Measurements from ENCODE around the gene ABI2.
A peak's percentile ranks its signal among the peaks of the same experiment; 100 is the strongest.
"Not testable (repeated sequence)": the region's sequence is repeated elsewhere in the genome, so short reads cannot be mapped to it uniquely, and the experiment has no call there.

Gene ABI2

DNA sequence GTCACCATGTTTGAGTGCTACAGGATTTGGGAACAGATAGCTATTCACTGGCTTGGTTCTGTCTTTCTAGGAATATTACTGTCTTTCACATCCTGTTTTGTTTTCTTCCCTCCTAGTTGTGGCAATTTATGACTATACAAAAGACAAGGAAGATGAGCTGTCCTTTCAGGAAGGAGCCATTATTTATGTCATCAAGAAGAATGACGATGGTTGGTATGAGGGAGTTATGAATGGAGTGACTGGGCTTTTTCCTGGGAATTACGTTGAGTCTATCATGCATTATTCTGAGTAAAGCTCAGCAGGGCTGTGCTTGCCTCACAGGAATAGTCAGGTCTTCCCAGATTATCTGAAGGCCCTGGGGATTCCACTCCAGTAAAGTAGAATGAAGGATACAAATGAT lies 98.9 kb downstream of the ABI2 start:
- DNase-seq: no peak

DNA sequence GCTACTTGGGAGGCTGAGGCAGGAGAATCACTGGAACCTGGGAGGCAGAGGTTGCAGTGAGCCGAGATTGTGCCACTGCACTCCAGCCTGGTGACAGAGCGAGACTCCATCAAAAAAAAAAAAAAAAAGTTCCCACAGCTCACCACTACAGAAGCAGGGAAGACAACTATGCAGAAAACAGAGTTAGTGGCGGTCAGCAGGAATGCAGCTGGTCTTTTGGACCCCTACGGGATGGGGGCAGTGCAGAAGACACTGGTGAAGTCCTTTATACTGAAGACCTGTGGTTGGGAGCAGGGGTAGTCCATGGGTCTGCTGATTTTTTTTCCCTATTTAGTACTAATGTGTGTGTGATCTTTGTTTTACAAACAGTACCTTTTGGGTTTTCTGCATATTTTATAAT lies 101.4 kb downstream of the ABI2 start:
- DNase-seq: not testable (repeated sequence)

DNA sequence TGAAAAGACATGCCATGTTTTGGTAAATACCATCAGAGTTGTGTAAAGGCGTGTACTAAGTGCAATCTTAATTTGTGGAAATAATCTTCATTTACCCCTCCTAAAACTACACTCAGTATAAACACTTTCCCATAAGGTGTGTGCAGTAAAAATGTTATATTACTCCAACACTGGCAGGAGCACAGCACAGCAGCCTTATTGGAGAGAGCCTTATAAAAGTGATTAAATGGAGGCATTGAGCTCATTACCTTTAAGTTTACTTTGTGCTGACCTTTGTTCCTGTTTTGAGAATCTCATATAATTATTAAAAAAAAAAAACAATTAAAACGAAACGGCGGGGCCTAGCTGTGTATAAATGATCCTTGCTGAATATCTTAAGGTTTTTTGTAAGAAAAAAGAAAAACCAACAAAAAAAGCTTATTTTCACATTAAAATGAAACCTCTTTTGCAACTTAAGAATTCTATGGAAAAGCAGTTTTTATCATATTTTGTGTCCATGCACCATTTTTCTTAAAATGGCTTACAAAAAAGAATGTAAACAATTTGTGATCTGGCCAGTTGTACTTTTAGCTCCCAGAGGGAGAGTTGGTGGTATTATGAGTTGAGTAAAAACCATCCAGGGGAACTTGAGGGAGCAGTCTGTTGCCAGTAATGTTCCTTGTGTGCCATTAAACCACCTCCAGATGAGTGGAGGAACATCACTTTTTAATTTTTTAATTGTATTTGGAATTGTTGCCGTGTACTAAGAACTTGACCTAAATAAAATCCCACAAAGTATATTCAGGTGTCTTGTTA lies 103.4 kb downstream of the ABI2 start:
- DNase-seq: no peak

- no peak for DNase-seq
These were observed 104.6 kb downstream of the ABI2 start for GRCh38 chr2:203432811-203433210.

DNA sequence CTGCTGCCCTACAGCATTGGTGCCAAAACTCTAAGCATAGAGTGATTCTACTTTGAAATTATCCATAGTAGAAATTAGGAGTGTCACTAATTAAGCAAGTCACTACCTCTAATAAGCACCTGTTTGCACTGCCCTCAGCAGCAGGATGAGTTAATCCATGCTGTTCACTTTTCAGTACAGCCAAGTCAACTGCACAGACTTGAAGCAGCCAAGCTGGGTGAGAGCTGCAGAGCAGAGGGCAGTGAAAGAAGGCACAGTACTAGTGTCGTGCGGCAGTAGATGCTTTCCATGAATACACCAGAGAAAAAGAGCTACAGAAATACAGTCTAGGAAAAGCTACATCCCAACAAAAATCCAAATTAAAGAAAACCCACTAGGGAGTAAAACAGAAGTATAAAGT lies 108.3 kb downstream of the ABI2 start:
- no peak for DNase-seq

GRCh38 chr2:203437511-203437910 lies 109.3 kb downstream of the ABI2 start:
- DNase-seq: no peak

DNA sequence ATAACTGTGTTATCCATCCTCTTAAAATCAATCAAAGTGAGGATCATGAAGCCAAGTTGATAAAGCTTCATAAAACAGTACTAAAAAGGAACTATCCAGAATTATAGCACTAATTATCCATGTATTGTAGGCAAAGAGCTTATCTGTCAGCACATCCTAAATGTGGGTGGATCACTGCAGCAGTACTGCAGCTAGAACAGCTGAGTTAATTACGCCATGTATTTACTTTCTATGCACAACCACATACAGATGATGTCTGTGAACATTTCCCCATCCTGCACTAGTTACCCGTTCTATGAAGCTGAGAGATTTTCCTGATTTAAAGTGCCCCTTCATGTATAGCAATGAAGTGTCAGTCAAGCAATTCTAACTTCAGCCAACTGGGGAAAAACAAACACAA lies 110.3 kb downstream of the ABI2 start:
- DNase-seq: peak in 6 of 56 donors; percentile 2 to 35 (median 20)

DNA sequence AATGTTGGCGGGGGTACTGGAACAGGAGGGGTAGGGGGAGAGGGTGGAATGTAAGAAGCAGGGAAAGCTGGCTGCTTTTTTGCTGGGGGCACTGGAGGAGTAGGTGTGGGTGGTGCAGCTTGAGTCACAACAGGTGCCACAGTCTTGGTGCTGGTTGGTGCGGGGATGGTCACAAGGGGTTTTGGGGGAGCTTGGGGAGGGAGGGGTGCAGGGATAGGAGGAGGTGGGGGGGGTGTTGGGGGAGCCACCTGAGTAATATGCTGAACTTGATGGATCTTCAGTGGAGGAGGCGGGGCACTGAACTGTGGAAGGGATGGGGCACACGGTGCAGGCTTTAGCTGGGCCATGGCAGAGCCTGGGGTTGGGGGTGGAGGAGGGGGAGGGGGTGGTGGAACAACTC lies 112.5 kb downstream of the ABI2 start:
- DNase-seq: peak in 36 of 56 donors; percentile 1 to 81 (median 37)

GRCh38 chr2:203441463-203441862 lies 113.3 kb downstream of the ABI2 start:
- DNase-seq: no peak

GRCh38 chr2:203442463-203442862 lies 114.3 kb downstream of the ABI2 start:
- DNase-seq: no peak

- DNase-seq: no peak
These were observed 116.5 kb downstream of the ABI2 start for GRCh38 chr2:203444738-203445137.

- no peak for DNase-seq
These were observed 117.9 kb downstream of the ABI2 start for GRCh38 chr2:203446071-203446481.

GRCh38 chr2:203446780-203447179 lies 118.6 kb downstream of the ABI2 start:
- DNase-seq: no peak

- DNase-seq: no peak
These were observed 122.4 kb downstream of the ABI2 start for GRCh38 chr2:203450561-203450960.

- no peak for DNase-seq
These were observed 122.8 kb downstream of the ABI2 start for GRCh38 chr2:203451011-203451410.

DNA sequence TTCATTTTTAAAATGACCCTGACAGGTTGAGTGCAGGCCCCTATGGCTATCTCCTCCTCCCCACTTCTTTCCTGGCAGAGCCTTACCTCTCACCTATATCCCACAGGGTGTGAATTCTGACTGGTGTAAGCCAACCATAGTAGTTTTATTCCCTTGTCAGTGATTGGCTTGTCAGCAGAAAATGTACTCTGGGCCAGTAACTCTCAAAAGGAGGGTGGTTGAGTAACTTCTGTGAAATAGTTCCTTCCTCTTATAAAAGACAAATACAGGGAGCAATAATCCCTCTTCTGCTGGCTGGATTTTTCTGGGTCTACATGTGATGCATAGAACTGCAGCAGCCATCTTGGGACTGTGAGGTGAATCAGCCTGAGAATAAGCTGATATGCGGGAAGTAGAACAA lies 123.5 kb downstream of the ABI2 start:
- DNase-seq: no peak

DNA sequence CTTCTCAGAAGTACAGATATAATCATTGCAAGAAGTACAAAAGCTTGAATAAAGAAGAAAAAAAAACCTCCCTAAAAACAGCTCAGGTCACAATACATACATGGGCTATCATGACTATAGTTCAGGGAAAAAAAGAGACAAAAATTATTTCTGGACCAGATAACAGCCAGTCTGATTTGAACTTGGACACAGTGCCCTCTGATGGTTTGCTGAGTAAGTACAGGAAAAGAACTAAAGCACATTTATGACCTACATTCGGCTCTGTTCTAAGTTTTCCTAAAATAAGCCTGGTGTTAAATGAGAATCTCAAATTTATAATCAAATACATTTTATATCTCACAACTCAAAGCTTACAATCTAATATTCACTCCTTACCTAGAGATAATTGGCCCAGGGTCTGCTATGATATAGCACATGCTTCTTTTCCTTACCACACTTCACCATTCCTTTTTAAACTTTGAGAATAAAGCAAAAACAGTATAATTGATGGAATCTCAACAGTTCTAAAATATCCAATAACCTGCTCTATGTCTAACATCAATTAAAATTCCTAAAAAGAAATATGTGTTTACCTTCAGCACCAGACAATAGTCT lies 125.8 kb downstream of the ABI2 start:
- DNase-seq: peak in 4 of 56 donors; percentile 3 to 27 (median 17)

DNA sequence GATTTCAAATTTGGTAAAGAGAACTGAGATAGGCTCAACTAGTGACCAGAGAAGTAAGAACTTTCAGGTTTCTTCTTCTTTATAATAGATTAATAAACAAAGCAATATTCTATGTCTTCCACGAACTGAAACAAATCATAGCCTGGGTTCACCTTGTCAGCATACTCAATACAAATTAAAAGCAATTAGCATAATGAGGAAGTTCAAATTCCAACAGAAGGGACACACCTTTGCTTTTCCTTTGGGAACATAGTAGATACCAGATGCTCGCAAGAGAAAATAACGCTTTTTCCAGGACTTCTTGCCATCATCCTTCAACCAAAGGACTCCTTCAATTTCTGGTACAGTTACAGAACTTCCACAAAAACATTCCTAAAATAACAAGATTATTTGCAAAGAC lies 127.0 kb downstream of the ABI2 start:
- DNase-seq: no peak

DNA sequence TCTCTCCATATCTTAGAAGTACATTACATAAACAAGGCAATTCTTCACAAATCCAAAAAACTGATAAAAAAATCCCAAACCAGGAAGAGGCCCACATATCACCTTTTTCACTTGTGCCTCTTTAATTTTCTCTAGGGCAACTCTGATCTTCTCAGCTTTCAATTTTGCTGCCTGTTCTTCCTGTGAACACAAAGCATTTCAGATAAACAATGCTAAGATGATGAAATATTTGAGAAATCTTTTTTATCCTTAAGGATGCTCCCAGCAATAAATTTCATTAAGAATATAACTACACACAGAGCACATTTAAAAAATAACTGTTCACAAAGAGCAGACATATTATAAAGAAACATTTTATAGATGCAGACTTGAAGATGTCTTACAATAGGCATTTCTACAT lies 133.6 kb downstream of the ABI2 start:
- DNase-seq: no peak

DNA sequence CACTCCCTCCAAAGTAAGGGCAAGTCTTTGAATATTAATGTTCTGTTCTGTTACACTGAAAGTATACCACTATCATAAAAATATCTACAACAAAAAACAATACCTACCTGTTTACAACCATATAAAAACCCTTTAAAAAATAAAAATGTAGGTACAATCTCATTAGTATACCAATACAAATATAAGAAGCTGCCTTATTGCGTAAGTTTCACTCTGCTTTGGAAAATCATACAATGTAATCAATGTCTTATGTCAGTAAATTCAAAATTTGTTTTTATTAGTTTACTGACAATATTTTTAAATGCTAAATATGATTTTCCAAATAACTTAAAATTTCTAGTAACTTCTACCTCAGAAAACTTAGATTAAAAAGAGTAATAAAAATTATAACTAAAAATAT lies 134.1 kb downstream of the ABI2 start:
- DNase-seq: no peak

GRCh38 chr2:203463266-203463678 lies 135.1 kb downstream of the ABI2 start:
- DNase-seq: no peak

GRCh38 chr2:203469546-203469945 lies 141.4 kb downstream of the ABI2 start:
- no peak for DNase-seq

- DNase-seq: no peak
These were observed 142.2 kb downstream of the ABI2 start for GRCh38 chr2:203470371-203470770.
